Psoas muscle (tissue), 8 donors: Measurements from ENCODE around the gene SLC38A4. TPM values are rescaled to one million over a fixed set of nuclear protein-coding genes. Genes with fewer than 3 reads are reported as not detected.
"Not testable (repeated sequence)": the region's sequence is repeated elsewhere in the genome, so short reads cannot be mapped to it uniquely, and the experiment has no call there.

ENCODE experiments used
- ATAC-seq, 4 donors: fragments of 200-7000 bp; cut with Tn5 transposase; one replicate each; pipeline ENCODE4 v1.9.1; 2020; ENCODE audit warnings: moderate library complexity in 3 of 4, mild to moderate bottlenecking in 2 of 4
- DNase-seq, 2 donors: peaks; one replicate each; pipeline ENCODE4 v3.0.0-alpha.2; 2020
- H3K27ac ChIP-seq: fragments of 200-600 bp; one replicate; pipeline ENCODE4 v1.8.0; 2022
- H3K27me3 ChIP-seq, 3 donors: fragments of 200-600 bp in 1 of 3; one replicate each; pipeline versions ENCODE4 v1.6.1 to v1.8.0; 2013 to 2022; ENCODE audit warnings: low read length in 2 of 3, mild to moderate bottlenecking in 2 of 3, moderate library complexity in 1 of 3; ENCODE audit not compliant: insufficient read depth in 3 of 3
- H3K36me3 ChIP-seq, 2 donors: fragments of 200-600 bp in 1 of 2; one replicate each; pipeline versions ENCODE4 v1.6.1 to v1.8.0; 2013 to 2022; ENCODE audit warnings: low read depth in 1 of 2, mild to moderate bottlenecking in 1 of 2, moderate library complexity in 1 of 2; ENCODE audit not compliant: insufficient read depth in 1 of 2
- H3K4me1 ChIP-seq: fragments of 200-600 bp; one replicate; pipeline ENCODE4 v1.8.0; 2022
- H3K4me3 ChIP-seq: fragments of 200-600 bp; one replicate; pipeline ENCODE4 v1.8.0; 2022; ENCODE audit warnings: mild to moderate bottlenecking
- H3K9me3 ChIP-seq: fragments of 200-600 bp; one replicate; pipeline ENCODE4 v1.8.0; 2022
- CTCF ChIP-seq: fragments of 200-600 bp; IDR thresholded peaks from one replicate; pipeline ENCODE4 v1.8.0; 2022; ENCODE audit warnings: antibody characterized with exemption
- WGBS, 3 donors: extraction: QIAGEN DNeasy Blood & Tissue Kit; methylation state at CpG; one replicate each; pipeline versions ENCODE4 v1.1.6 to v1.1.7; 2013; 5-methylcytosine and 5-hydroxymethylcytosine counted together
- intact Hi-C, 2 donors: fragments of 100-400 bp; cut with DNase I; formaldehyde crosslinking; loops; one replicate each; pipeline versions ENCODE4 v1.11.0 to v1.14.2; 2022
- polyA plus RNA-seq, 3 donors: library from polyadenylated mRNA; stranded (reverse); fragments of 200-250 nt; gene quantifications; one replicate each; pipeline ENCODE4 v1.2.3, GENCODE V29; 2013
- total RNA-seq, 4 donors: library from RNA; stranded (reverse); fragmentation: NEBNext Ultra II Directional in 2 of 4; extraction: Animal tissue kit (Norgen Biotek cat#: 25700) in 2 of 4; gene quantifications; one replicate each; pipeline versions ENCODE4 v1.2.1 to v1.2.4, GENCODE V29; 2021 to 2023
- donor health status: healthy with polysubstance abuse.
- donor health status: DM: no; HTN: no; CAD: no; lungs with moderate emphysema.
- donor health status: Bipolar disorder and iron deficiency.
- donor health status: healthy.
- donor health status: DM: yes; HTN: yes; CAD: no.
- donor health status: DM: no; HTN: no; CAD: no.
- donor health status: DM: no; HTN: no; CAD: no.
- donor health status: DM: yes; HTN: yes; CAD: no.

SLC38A4 gene
- total and polyA plus RNA-seq, 7 donors = 0.31 to 25.6 (median 12.8) TPM

- no peak overlapping the region for H3K27ac ChIP-seq
- peaks cover 17% of the 10 kb centered on the region for H3K9me3 ChIP-seq
- H3K4me1 ChIP-seq = no peaks in the 10 kb centered on the region
- ATAC-seq (no peak), DNase-seq (no peak)
- no peak for TF ChIP-seq CTCF
- H3K36me3 ChIP-seq = no peaks in the 10 kb centered on the region
- no peaks in the 10 kb centered on the region for H3K27me3 ChIP-seq
- intact Hi-C loops = no loop called here
- H3K4me3 ChIP-seq = no peak overlapping the region
Observed at GRCh38 chr12:46865311-46865710, 39.5 kb upstream of the SLC38A4 start.

- Histone ChIP-seq H3K36me3 (no peaks in the 10 kb centered on the region), H3K4me3 (no peak overlapping the region), H3K9me3 (peaks cover 10% of the 10 kb centered on the region), H3K27me3 (no peaks in the 10 kb centered on the region), H3K27ac (no peak overlapping the region), H3K4me1 (no peaks in the 10 kb centered on the region)
- WGBS, 3 donors = 83 to 92% (median 89%) methylated on average over 4 of the region's 4 CpGs
- intact Hi-C loops = no loop called here
- no peak for DNase-seq
- ATAC-seq = no peak
- no peak for TF ChIP-seq CTCF
Observed at GRCh38 chr12:46858368-46858767, 32.6 kb upstream of the SLC38A4 start.

GRCh38 chr12:46857486-46857885, 31.7 kb upstream of the SLC38A4 start:
- H3K36me3 ChIP-seq = no peaks in the 10 kb centered on the region
- ATAC-seq (no peak), DNase-seq (no peak)
- no peaks in the 10 kb centered on the region for H3K27me3 ChIP-seq
- peaks cover 10% of the 10 kb centered on the region for H3K9me3 ChIP-seq
- TF ChIP-seq CTCF = no peak
- H3K4me1 ChIP-seq = no peaks in the 10 kb centered on the region
- H3K4me3 ChIP-seq = no peak overlapping the region
- intact Hi-C loops = no loop called here
- H3K27ac ChIP-seq = no peak overlapping the region

- DNase-seq (no peak), ATAC-seq (no peak)
- H3K27me3 ChIP-seq = no peaks in the 10 kb centered on the region
- no peak overlapping the region for H3K4me3 ChIP-seq
- H3K9me3 ChIP-seq = peaks cover 10% of the 10 kb centered on the region
- TF ChIP-seq CTCF = no peak
- WGBS, 3 donors = 60 to 66% (median 66%) methylated on average over 2 of the region's 2 CpGs
- H3K27ac ChIP-seq = no peak overlapping the region
- no peaks in the 10 kb centered on the region for H3K4me1 ChIP-seq
- intact Hi-C loops = no loop called here
- H3K36me3 ChIP-seq = no peaks in the 10 kb centered on the region
Observed at GRCh38 chr12:46855760-46856159, 30.0 kb upstream of the SLC38A4 start.

GRCh38 chr12:46854188-46854587, 28.4 kb upstream of the SLC38A4 start:
- H3K4me1 ChIP-seq, H3K4me3 ChIP-seq, DNase-seq, ATAC-seq, intact Hi-C loops, H3K27ac ChIP-seq, H3K27me3 ChIP-seq, H3K36me3 ChIP-seq: not testable (repeated sequence)
- H3K9me3 ChIP-seq = peaks cover 10% of the 10 kb centered on the region

- H3K27ac ChIP-seq, H3K4me1 ChIP-seq, DNase-seq, H3K27me3 ChIP-seq, intact Hi-C loops, ATAC-seq, H3K9me3 ChIP-seq, H3K4me3 ChIP-seq, H3K36me3 ChIP-seq: not testable (repeated sequence)
- WGBS, 3 donors = 84 to 92% (median 90%) methylated on average over 8 of the region's 8 CpGs
Observed at GRCh38 chr12:46848792-46849191, 23.0 kb upstream of the SLC38A4 start.
